CD4-positive, alpha-beta T cell treated with Interleukin-2 at 100 ng/mL for 4 hours (primary cell): ENCODE data around the gene HABP4.
"Not testable (repeated sequence)": the region's sequence is repeated elsewhere in the genome, so short reads cannot be mapped to it uniquely, and the experiment has no call there.

Source experiments
- DNase-seq: peaks from one replicate; pipeline ENCODE4 v3.0.0-alpha.2; 2020; ENCODE audit warnings: low spot score

Gene HABP4

DNA sequence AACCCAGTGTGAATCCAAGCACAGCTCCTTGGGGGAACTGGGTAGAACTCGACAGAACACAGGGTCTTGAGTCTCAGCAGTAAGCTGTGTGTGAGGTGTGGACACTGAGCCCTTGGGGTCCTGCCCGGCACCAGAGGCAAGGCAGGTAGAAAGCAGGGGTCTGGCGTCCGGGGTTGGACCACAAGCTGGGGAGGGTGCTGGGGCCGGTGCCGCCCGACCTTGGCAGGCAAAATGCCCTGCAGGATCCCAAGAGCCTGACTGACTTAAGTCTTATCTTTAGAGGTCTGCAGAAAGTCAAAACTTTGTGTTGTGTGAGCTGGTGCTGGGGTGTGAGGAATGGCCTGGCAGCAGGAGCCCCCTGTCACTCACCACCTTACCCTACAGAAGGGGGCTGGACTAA, 49.3 kb downstream of the HABP4 start:
- no peak for DNase-seq

DNA sequence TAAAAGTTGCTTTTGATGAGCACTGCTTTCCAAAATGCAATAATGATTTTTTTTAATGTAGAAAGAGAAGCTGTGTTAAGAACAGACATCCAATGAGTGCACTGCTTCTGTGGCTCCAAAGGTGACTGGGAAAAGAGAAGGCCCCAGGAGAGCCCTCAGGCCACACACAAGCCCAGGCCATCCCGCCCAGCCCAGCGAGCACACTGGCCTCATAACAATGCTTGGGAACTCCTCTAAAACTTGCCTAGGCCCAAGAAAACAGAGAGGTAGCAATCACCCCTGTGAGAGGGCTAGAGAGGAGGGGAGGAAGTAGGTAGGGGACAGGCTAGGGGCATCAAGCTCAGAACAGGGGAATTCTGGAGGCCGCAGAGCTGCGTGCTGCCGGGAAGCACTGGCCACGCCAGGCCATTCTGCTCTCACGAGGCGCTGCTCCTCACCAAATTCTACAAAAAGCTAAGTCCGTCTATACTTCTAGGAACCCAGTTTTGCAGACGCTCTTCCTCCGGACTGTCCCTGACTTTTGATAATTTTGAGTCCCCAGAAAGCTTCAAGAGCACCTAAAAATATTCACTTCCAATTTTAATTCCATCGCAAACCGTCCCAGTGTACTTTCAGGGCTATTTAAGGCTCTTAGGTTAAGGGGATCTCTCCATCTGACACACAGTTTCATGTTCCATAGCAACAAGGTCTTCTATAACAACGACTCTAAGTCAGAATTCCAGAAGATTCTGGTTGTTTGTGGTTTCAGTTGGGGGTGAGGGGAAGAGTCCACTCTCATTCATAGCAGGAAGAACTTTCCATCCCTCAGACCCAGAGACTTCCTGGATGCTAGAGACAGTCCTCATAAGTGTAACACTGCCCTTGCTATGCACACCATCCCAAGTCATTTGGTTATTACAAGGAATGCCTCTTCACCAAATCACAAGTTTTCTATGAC, 51.0 kb downstream of the HABP4 start:
- DNase-seq, result no peak

DNA sequence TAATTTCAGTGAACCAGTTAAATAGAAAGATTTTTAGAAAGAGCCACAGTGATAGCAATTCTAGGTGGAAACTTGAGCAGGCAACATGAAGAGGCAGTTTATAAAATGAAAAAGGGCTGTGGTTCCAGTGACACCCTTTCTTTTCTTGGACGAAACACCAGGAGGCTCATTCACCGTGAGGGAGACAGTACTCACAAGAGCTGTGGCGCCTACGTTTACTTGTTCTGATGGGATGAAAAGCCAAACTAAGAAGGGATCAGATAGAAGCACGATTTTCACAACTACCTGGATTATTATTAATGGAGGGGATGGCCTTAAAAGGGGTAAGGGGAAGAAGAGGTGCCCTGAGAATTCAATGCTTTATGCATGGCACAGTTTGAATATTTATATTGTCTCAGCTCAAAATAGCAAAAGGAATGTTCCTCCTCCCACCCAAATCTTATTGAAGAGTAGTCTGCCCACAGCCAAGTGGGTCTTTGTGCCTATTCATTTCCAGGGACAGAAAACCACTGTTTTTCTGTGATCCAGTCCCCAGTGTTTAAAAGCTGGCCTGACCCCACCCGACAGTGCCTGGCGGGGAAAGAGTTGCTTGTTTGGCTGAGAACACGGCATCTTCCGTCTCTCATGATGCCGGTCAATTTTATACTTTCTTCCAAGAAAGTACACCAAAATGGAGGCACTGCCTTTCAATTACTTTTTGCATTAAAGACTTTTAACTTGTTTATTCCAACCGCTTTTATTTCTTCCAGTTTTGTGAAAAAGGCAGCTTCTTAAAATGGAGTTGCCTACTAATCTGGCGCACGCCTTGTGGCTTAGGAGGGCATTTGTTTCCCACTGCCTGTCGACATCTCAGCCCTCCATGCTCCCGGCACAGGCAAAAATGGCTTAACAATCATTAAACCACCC, 51.9 kb downstream of the HABP4 start:
- DNase-seq, result no peak

DNA sequence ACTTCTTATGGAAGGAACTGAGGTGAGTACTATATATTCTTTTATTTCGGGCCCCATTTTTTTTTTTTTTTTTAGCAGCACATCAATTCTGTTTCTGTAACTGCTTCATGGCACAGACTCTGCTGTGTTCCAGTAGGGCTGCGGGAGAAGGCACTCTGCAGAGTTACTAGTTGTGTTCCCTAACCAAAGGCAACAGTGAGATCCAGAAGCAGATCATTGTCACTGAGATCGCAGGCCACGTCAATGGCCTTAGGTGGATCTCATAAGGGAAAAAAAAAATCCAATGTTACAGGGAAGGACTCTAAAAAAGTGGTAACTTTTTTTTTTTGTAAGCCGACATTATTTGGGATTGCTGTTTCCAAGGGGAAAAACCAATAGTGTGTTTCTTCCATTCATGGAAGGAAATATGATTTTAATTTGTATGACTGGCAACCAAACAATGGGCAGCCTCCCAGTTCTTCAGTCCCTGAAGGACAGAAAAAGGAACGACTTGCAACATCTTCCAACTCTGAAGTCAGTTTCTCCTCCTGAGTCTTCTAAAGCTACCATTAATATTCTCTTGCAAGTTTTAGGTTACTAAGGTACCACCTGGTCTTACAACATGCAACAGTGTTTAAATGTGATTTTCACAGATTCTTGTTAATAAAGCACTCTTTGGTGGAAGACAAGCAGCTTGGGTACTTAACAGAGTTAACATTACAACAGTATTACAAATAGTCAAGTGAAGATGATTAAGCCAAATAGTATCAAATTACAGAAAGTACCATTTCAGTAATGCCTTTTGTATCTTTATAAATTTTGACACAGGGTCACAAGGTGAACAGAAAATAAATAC, 52.8 kb downstream of the HABP4 start:
- DNase-seq, result no peak

DNA sequence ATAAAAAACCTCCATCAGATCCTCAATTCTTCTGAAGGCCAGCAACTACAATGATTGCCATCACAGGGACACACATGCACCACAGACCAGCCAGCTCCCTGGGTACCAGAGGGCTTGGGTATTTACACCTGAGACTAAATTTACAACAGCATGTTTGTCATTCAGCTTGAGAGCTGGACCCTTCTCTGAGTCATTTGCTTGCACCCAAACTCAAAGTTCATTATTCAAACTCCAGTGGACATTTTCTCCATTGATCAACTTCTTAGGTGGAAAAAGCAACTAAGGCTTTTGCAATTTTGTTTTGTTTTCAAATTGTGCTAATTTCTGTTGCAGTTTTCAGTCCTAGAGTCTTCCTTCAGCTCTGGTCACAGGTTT, 53.4 kb downstream of the HABP4 start:
- DNase-seq, result not testable (repeated sequence)

DNA sequence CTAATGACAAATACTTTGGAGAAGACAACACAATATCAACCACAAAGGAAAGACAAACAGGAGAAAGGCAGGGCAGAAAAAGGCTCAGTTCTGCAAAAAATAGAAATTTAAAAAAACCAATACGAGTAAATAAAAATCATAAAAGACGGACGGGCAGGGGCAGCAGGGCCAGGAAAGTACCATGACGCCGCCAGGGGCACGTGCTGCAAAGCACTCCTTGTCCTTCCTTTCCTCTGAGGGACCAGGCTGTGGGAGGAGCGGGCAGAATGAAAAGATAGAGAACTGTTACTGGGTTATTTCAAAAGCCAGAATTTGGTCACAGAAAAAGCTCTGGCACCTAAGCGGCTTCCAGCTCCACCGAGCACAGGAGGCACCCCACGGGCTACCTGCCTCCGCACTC, 53.9 kb downstream of the HABP4 start:
- DNase-seq, result no peak

DNA sequence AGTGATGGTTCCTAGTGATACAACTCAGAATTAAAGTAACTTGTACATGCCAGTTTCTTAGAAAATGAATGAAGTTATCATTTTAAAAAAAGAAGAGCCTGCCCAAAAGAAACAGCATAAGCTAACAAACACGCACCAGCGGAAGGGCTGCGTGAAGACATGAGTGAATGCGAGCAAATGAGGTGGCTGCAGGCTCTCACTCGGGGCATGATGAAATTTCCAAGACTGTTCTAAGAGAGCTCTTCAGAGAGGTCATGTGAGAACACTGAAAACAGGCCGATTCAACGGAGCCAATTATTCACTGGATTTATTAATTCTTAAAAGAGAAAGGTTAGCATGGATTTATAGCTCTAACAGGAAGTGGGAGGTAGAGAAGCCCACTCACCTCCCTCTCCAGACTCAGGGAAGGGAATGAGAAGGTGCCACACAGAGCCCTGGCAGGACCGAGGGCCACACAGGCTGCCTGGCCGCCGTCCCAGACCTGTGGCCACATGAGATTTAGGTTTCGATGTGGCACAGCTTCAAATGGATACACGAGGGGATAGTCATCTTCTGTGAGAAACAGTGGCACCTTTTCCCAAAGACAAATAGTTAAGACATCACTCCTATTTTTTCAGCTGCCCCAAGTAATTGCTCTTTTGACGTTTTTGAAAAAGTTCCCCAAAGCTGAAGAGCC, 55.5 kb downstream of the HABP4 start:
- DNase-seq, result no peak

DNA sequence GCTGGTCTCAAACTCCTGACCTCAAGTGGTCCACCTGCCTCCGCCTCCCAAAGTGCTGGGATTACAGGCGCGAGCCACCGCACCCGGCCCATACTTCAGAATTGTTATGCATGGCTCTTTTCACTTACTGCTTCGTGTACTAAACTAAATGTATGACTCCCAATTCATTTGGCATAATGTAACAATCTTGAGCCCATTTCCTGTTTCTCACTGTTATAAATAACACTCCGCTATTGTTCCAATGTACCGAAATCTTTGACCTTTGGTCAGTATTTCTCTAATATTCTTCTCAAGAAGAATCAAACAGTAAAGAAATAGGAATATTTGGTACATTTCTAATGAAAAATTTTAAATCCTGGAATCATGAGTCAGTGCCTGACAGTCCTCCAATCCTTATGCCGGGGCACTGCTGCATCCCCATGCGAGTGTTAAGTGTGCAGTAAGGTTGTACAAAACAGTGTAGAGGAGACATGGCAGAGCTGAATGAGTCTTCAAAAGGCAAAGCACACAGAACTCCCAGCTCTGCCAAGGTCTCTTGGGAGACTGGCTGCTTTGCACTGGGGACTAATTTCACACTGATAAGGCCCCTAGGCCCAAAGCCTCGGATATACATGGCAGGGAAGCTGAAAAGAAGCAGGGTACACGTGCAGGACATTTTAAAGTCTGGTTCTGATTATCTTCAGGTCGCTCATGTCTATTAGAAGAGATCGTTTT, 58.4 kb downstream of the HABP4 start:
- no peak for DNase-seq

DNA sequence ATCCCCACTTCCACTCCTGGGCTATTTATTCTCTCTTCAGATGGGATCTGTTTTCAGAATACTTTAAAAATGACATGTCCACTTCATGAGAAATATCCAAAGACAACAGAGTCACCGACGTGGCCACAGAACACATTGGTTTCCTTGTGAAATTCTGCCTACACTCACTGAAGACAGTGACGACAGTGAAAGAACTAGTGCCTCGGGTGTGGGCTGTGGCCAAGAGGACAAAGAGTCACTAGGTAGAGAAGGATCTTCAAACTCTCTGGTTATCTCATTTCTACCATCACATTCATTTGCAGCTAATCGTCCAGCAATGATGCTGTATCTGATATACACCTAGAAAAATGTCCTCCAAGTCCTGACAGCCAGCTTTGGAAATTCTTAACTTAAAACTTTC, 59.1 kb downstream of the HABP4 start:
- DNase-seq, result no peak

DNA sequence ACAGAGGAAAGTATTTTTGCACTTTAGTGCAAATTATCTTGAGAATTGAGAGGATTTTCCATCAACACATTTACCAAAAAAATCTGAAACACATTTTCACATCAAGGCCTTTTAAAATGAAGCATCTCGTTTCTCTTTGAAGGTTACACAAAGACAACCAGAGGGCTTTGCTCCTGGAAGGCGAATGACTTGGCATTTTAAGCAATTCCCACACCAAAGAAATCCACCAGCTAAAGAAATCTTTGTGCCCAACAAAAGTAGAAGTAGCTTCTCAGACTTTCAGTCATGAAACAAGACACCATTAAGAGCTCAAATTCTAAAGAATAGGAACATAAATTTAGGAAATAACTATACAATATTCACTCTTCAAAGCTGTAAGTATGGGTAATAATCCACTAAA, 59.9 kb downstream of the HABP4 start:
- no peak for DNase-seq

DNA sequence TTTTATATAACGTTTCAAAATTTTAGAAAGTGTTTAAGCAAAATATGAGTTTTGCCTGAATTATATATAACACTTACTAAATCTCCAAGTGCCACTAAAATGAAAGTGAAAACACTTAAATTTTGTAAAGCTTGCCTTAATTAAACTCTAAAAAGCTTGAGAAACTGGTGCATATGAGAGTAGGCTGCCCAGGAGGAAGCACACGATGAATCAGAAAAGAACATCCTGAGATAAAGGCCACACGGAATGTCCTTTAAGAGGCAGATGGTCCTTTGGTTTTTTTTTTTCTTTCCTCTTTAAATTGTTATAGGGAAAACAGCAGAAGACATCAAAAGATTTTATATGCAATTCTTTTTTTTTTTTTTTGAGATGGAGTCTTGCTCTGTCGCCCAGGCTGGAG, 60.3 kb downstream of the HABP4 start:
- DNase-seq, result no peak

DNA sequence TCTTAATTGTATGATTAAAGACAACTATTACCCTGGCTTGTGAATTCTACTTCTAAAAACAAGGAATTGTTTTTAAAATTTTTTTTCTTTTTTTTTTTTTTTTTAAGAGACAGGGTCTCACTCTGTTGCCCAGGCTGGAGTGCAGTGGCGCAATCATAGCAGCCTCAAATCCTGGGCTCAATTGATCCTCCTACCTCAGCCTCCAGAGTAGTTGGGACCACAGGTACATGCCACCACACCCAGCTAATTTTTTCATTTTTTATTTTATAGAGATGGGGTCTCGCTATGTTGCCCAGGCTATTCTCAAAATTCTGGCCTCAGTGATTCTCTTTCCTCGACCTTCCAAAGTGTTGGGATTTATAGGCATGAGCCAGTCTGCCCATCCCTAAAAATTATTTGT, 62.3 kb downstream of the HABP4 start:
- DNase-seq, result no peak

DNA sequence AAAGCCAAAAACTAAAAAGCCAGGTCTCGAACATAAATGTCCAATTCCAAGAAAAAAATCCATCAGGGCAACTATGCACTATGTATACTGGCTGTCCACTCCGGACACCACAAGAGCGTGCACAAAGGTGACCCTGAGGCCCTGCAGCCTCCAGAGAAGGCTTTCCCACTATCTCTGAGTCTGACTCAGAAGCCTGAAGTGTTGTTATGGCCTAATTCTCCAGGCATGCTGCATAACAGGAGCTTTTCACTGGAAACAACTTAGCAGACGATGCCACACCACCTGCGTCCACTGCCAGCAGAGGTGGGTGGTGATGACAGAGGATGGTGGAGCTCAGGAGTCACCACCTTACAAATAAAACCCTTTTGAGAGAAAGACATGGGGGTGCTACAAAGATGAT, 63.7 kb downstream of the HABP4 start:
- no peak for DNase-seq

DNA sequence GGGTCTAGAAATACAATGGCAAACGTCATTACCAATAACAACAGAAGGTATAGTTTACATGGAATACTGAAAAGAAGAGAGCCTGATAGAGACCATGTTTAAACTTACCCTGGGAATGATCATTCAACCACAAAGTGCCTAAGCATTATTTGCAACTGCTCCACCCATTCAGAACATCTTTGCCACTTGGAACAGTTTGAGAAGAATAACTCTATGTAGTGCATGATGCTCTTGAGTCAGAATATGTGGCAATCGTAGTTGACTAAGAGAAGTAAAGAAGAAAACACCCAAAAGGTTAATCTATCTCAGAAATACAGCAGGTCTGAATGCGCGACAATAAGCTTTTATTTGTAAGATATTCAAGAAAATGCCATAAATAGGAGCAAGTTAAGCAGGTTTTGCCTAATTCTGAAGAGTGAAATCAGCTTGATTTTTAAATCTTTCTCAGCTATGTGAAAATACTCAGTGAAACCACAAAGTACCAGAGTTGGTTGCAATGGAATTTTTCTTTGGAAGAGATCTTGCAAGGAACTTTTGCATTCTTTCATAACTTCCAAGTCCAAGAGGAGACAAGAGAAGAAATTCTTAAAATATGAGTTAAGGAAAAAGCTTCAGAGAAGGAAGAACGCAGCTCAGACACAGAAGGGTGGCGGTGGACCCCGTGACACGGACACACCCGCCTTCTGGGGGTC, 64.3 kb downstream of the HABP4 start:
- DNase-seq, result no peak

DNA sequence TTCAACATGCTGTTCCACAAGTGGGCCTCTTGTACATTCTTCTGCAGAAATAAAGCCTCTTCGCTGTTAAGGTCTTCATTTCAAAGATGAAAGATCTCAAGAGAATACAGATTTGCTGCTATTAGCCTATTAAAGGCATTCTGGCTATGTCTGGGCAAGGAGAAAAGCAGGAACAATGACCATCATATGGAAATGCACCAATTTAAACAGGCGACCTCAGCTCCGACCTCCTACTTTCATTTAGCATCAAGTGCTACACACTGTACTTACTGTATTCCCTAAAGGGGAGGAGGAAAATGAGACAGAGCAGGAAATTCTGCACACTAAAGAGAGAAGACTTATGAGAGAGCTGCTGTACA, 64.8 kb downstream of the HABP4 start:
- no peak for DNase-seq

DNA sequence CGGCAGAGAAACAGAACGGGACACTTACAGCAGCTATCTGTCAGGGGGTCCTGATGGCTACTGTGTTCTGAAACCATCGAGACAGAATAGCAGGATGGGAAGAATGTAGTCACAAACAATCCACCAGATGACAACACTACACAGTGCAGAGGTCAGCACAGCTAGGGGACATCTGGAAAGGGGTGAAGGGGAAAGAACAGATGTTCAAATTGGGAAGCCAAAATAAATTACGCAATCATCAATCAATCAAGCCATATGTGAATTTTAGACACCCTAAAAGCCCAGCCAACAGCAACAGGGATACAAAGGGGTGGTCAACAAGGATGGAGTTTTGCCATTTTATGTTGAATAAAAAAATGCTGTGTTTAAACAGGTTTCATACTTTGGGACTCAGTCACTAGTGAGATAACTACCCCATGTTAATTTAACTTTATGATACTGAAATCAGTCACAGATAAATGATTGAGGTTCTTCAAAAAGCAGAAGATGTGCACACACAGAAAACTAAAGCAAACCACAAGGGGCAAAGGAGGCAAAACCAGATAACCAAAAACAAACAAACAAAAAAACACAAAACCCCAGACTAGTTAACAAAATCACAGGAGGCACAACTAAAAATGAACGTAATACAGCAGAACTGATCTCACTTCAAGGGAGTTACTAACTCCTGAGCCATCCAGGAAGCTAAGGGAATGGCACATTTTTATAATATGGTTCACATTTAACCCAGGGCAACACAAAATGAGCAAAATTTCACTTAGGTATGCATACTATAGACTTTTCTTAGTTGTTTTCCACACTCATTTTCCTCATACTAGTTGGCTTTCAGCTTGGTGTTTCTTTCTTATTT, 65.9 kb downstream of the HABP4 start:
- no peak for DNase-seq

DNA sequence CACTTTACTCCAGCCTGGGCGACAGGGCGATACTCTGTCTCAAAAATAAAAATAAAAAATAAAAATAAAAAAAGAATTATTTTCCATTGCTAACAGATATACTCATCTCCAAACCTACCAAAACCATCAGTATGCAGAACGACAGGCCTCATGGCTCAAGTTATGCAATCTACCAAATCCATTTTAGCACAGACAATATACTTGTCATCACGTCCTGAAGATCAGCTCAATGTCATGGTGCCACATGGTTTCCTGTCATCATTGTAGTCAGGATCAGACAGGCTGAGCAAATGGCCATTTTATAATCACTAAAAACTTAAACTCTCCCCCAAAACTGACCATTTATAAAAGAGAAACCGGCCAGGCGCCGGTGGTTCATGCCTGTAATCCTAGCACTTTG, 69.1 kb downstream of the HABP4 start:
- no peak for DNase-seq

DNA sequence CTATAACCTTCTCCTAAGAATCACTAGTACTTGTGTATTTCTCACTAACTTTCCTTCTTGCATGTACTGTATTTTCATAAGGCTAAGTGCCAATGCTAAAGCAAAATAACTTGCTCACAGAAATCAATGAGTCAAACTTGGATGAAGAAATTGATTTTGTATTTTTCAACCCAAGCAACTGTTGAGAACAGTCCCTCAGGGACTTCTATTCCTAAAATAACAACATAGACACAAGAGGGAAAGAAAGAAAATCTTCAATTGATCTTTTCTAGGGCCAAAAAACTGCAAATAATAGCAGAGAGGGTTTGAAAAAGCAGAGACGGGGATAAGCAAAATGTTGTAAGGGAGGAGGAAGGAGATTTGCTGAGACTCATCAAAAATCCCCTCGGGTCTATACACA, 69.8 kb downstream of the HABP4 start:
- DNase-seq, result no peak

DNA sequence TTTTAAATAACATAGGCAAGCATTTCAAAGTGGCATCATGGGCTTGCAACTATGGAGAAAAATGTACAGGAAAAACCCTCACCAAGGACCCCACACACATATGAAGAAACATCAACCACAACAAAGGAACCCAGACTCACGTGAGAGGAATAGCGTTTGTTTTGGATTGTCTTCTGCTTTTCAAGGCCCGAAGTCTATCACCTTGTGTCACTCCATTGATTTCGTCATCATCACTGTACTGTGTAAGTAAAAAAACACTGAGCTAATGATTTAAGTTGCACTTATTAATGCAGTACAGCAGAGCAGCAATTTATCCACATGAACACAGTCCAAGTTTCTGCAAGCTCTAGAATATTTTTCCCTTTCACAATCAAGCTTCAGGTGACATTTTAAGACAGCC, 72.4 kb downstream of the HABP4 start:
- no peak for DNase-seq

DNA sequence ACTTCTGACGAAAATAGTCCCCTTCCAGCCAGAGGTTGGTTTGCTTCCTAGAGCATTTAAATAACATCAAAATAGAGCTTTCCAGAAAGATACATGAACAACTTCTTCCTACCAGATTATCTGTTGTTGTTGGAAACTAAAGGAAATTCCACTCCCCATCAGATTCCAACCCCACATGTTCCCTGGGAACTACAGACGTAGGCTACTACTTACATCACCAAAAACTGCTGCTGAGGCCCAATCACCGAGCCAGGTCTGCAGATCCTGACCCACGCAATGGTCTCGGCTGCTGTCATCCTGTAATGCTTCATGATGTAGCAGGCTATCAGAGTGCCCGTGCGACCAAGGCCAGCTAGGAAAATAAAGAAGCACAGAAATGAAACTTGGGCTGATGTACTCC, 73.4 kb downstream of the HABP4 start:
- DNase-seq, result no peak
